22Rv1 (cell line): ENCODE results near the gene NUDT2.

Experiments used
- H3K27ac ChIP-seq: fragments of 450-650 bp; 2 replicates; pipeline ENCODE4 v1.5.1; 2017
- ZFX ChIP-seq: fragments of 450-650 bp; IDR thresholded peaks from 2 replicates; pipeline ENCODE4 v1.6.1; 2017; ENCODE audit warnings: antibody characterized with exemption, borderline replicate concordance
- TF ChIP-seq, protein P1 (sequence below): fragments of 450-650 bp; IDR thresholded peaks from 2 replicates; pipeline ENCODE4 v1.5.1; 2017; ENCODE audit warnings: mild to moderate bottlenecking

NUDT2 gene

GRCh38 chr9:34369636-34370035 lies 40.3 kb downstream of the NUDT2 start:
- H3K27ac ChIP-seq, result no peak overlapping the region
- TF ChIP-seq, protein P1, sequence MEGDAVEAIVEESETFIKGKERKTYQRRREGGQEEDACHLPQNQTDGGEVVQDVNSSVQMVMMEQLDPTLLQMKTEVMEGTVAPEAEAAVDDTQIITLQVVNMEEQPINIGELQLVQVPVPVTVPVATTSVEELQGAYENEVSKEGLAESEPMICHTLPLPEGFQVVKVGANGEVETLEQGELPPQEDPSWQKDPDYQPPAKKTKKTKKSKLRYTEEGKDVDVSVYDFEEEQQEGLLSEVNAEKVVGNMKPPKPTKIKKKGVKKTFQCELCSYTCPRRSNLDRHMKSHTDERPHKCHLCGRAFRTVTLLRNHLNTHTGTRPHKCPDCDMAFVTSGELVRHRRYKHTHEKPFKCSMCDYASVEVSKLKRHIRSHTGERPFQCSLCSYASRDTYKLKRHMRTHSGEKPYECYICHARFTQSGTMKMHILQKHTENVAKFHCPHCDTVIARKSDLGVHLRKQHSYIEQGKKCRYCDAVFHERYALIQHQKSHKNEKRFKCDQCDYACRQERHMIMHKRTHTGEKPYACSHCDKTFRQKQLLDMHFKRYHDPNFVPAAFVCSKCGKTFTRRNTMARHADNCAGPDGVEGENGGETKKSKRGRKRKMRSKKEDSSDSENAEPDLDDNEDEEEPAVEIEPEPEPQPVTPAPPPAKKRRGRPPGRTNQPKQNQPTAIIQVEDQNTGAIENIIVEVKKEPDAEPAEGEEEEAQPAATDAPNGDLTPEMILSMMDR, result no peak
- TF ChIP-seq ZFX, result no peak

DNA sequence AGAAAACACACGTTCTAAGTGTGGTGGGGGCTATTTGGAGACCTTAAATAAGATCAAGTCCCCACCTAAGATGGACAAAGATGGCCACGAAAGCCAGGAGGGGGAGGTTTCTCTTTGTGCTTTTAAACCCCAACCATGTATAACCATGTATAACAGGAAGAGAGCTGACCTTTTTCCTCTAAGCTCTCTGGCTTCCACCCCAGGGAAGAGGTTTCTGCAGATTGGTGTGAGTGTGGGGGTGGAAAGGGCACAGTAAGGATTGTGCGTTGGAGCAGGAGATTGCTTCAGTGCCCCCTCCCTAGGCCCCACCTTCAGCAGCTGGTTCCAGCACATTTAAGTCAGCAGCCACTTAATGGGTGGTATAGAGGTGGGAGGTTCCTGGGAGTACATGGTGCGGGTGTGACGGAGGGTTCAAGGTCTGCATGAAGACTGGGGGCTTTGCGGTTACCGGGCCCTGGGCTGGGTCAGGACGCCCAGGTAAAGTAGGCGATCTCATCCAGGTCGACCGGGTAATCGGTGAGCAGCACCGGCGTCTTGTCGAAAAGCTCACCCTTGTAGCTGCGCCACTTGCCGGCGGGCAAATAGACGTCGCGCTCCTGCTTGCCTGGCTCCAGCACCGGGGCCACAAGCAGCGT lies 41.1 kb downstream of the NUDT2 start:
- H3K27ac ChIP-seq, result no peak overlapping the region
- TF ChIP-seq, protein P1, result no peak
- TF ChIP-seq ZFX, result no peak

DNA sequence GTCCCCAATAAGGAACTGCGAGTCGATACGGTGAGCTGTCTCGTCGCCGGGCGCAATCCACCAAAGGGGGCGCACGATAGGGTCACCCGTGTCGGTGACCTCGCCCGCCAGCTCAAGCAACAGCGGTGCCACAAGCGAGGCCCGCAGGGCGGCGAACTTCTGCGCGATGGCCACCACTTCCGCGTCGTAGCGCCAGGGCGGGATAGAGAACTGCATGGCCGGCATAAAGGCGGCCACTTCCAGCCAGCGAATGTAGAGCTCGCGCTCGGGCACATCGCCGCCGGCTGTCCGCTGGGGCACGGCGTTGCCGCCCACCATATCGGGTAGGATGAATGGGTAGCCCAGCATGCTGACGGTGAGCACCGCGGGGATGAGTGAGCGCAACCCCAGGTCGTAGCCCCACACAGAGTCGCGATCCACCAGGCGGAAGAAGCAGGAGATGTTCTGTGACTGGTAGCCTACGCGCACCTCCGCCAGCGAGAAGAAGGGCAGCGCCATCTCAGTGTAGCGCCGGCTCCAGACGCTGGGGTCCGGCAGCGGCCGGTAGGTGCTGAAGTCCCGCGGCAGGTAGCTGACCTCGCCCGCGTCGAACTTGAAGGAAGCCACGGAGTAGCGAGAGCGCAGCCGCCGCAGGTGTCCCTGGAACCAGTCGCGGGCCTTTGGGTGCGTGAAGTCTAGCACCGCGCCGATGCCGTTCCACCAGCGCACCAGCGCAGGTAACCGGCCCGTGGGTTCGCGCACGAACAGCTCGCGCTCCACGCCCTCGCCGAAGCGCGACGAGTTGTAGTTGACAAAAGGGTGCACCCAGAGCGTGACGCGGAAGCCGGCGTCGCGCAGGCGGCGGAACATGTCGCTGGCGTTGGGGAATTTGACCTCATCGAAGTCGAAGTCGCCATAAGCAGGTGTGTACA lies 41.9 kb downstream of the NUDT2 start:
- no peak for TF ChIP-seq ZFX
- TF ChIP-seq, protein P1, result no peak
- H3K27ac ChIP-seq, result no peak overlapping the region

DNA sequence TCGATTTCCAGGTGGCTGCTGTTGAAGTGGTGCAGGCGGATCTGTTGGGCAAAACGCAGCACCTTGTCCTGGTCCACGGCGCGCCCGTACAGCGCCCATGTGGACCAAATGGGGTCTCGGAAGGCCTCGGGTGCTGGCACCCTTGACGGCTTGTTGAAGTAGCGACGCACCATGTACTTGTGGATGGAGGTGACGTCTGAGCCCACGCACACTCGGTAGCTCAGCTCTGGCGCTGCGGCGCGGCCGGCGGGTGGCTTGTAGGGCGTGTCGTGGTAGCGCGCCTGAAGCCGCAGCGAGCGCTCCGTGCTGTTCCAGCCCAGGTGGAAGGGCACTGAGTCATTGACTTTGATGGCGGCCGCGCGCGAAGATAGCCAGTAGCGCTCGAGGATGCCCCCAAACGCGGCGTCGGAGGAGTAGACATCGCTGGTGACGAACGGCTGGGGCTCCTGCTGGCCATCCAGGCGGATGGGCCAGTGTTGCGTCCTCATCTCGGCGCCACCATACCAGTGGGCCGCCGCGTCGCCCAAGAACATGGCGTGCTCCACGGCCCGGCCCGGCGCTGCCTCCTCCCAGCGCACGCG lies 42.6 kb downstream of the NUDT2 start:
- no peak overlapping the region for H3K27ac ChIP-seq
- TF ChIP-seq ZFX, result no peak
- TF ChIP-seq, protein P1, result no peak

DNA sequence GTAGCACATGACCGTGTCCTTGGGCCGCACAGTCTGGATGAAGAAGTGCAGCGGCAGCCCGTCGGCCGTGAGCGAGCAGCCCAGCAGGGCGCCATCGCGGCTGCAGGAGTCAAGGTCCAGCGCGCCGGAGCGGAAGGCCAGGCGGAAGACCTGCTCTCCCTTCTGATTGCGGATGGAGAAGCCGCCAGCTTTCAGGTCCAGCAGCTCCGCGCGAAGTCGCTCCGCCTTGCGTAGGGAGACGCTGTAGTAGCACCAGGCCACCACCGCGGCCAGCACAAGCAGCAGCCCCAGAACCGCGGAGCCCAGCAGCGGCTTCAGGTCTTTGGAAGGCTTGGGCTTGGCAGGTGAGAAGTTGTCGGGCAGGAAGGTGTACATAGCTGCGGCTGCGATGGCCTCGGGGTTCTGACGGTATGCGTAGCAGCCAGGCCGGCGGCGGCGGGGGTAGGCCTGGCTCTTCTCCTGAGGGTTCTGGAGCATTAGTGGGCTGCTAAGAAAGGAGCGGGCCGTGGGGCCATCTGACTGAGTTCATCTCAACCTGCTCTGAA lies 43.2 kb downstream of the NUDT2 start:
- no peak overlapping the region for H3K27ac ChIP-seq

GRCh38 chr9:34373749-34374148 lies 44.4 kb downstream of the NUDT2 start:
- TF ChIP-seq, protein P1, result no peak
- TF ChIP-seq ZFX, result no peak

More for the DNA sequence above, 43.2 kb downstream of the NUDT2 start:
- no peak for TF ChIP-seq ZFX
- TF ChIP-seq, protein P1, result no peak

More at GRCh38 chr9:34373749-34374148, 44.4 kb downstream of the NUDT2 start:
- H3K27ac ChIP-seq, result peak overlapping the region; percentile 89
